ENCODE results near the gene VIPR2.

The VIPR2 gene

GRCh38 chr7:159040912-159041711 lies 103.6 kb downstream of the VIPR2 start:
- no CpG with 5 or more reads among the region's 24 CpGs for WGBS (ENCODE audit: extremely low coverage, insufficient coverage, insufficient read length)
- H2BK12ac ChIP-seq (ENCODE audit: low read length): no peak overlapping the region
- no peak overlapping the region for H3K9ac ChIP-seq (ENCODE audit: low read length)
- no peaks in the 10 kb centered on the region for H3K79me1 ChIP-seq (ENCODE audit: low read length)
- H4K8ac ChIP-seq (ENCODE audit: low read depth, low read length): no peak overlapping the region
- no peak overlapping the region for H2BK5ac ChIP-seq (ENCODE audit: low read depth, low read length, poor library complexity)
- H2AFZ ChIP-seq (ENCODE audit: insufficient read depth, low read length, poor library complexity): no peak overlapping the region
- no peak overlapping the region for H2BK120ac ChIP-seq (ENCODE audit: insufficient read depth, low read length, poor library complexity)
- H3K27me3 ChIP-seq (ENCODE audit: insufficient read depth, low read length): no peaks in the 10 kb centered on the region
- no peak for DNase-seq
- H4K91ac ChIP-seq (ENCODE audit: low read depth, low read length): no peak overlapping the region
- H3K4me2 ChIP-seq (ENCODE audit: low read length): no peak overlapping the region
- no peak overlapping the region for H3K4me3 ChIP-seq (ENCODE audit: low read depth, low read length)
- no peak overlapping the region for H3K4ac ChIP-seq (ENCODE audit: low read depth, low read length)
- H3K79me2 ChIP-seq (ENCODE audit: control insufficient read depth, insufficient read depth, low read length, poor library complexity): no peaks in the 10 kb centered on the region
- no peak overlapping the region for H4K12ac ChIP-seq (ENCODE audit: low read depth, low read length)
- H3K23ac ChIP-seq (ENCODE audit: low read length): no peak overlapping the region
- H3K27ac ChIP-seq (ENCODE audit: low read depth, low read length): no peak overlapping the region
- no peak overlapping the region for H2AK5ac ChIP-seq (ENCODE audit: low read length)
- no peaks in the 10 kb centered on the region for H3K36me3 ChIP-seq (ENCODE audit: control insufficient read depth in 1 of 2, insufficient read depth in 2 of 2, low read length in 2 of 2)
- no peak overlapping the region for H3K18ac ChIP-seq (ENCODE audit: low read length)
- peaks cover 2 to 4% of the 10 kb centered on the region in 2 experiments for H3K4me1 ChIP-seq (ENCODE audit: control insufficient read depth in 1 of 2, insufficient read depth in 2 of 2, low read length in 2 of 2)
- peaks cover 8% of the 10 kb centered on the region for H3K9me3 ChIP-seq (ENCODE audit: insufficient read depth, low read depth, low read length)
- no peak overlapping the region for H3K14ac ChIP-seq (ENCODE audit: low read length)

- no peak overlapping the region for H3K14ac ChIP-seq (ENCODE audit: low read length)
- H3K4ac ChIP-seq (ENCODE audit: low read depth, low read length): no peak overlapping the region
- H3K18ac ChIP-seq (ENCODE audit: low read length): no peak overlapping the region
- no peak overlapping the region for H3K4me2 ChIP-seq (ENCODE audit: low read length)
- H2BK12ac ChIP-seq (ENCODE audit: low read length): no peak overlapping the region
- no peak for DNase-seq
- H3K23ac ChIP-seq (ENCODE audit: low read length): no peak overlapping the region
- no peak overlapping the region for H3K27ac ChIP-seq (ENCODE audit: low read depth, low read length)
- H2AFZ ChIP-seq (ENCODE audit: insufficient read depth, low read length, poor library complexity): no peak overlapping the region
- H3K79me2 ChIP-seq (ENCODE audit: control insufficient read depth, insufficient read depth, low read length, poor library complexity): no peaks in the 10 kb centered on the region
- H3K79me1 ChIP-seq (ENCODE audit: low read length): no peaks in the 10 kb centered on the region
- no peak overlapping the region for H2BK120ac ChIP-seq (ENCODE audit: insufficient read depth, low read length, poor library complexity)
- peaks cover 2 to 4% of the 10 kb centered on the region in 2 experiments for H3K4me1 ChIP-seq (ENCODE audit: control insufficient read depth in 1 of 2, insufficient read depth in 2 of 2, low read length in 2 of 2)
- WGBS (ENCODE audit: extremely low coverage, insufficient coverage, insufficient read length): no CpG with 5 or more reads among the region's 10 CpGs
- no peak overlapping the region for H3K9ac ChIP-seq (ENCODE audit: low read length)
- no peak overlapping the region for H2AK5ac ChIP-seq (ENCODE audit: low read length)
- H3K9me3 ChIP-seq (ENCODE audit: insufficient read depth, low read depth, low read length): peaks cover 8% of the 10 kb centered on the region
- no peaks in the 10 kb centered on the region for H3K36me3 ChIP-seq (ENCODE audit: control insufficient read depth in 1 of 2, insufficient read depth in 2 of 2, low read length in 2 of 2)
- no peak overlapping the region for H2BK5ac ChIP-seq (ENCODE audit: low read depth, low read length, poor library complexity)
- no peaks in the 10 kb centered on the region for H3K27me3 ChIP-seq (ENCODE audit: insufficient read depth, low read length)
- no peak overlapping the region for H4K12ac ChIP-seq (ENCODE audit: low read depth, low read length)
- no peak overlapping the region for H4K91ac ChIP-seq (ENCODE audit: low read depth, low read length)
- no peak overlapping the region for H4K8ac ChIP-seq (ENCODE audit: low read depth, low read length)
- H3K4me3 ChIP-seq (ENCODE audit: low read depth, low read length): no peak overlapping the region
Measured at GRCh38 chr7:159040146-159040545, 104.5 kb downstream of the VIPR2 start.

GRCh38 chr7:159039716-159040115 lies 105.0 kb downstream of the VIPR2 start:
- Histone ChIP-seq H4K12ac (ENCODE audit: low read depth, low read length) (no peak overlapping the region), H2AFZ (ENCODE audit: insufficient read depth, low read length, poor library complexity) (no peak overlapping the region), H4K8ac (ENCODE audit: low read depth, low read length) (no peak overlapping the region), H4K91ac (ENCODE audit: low read depth, low read length) (no peak overlapping the region), H3K18ac (ENCODE audit: low read length) (no peak overlapping the region), H3K36me3 (ENCODE audit: control insufficient read depth in 1 of 2, insufficient read depth in 2 of 2, low read length in 2 of 2) (no peaks in the 10 kb centered on the region), H3K27ac (ENCODE audit: low read depth, low read length) (no peak overlapping the region), H3K79me2 (ENCODE audit: control insufficient read depth, insufficient read depth, low read length, poor library complexity) (no peaks in the 10 kb centered on the region), H3K4me3 (ENCODE audit: low read depth, low read length) (no peak overlapping the region), H3K4me2 (ENCODE audit: low read length) (no peak overlapping the region), H3K79me1 (ENCODE audit: low read length) (no peaks in the 10 kb centered on the region), H2BK5ac (ENCODE audit: low read depth, low read length, poor library complexity) (no peak overlapping the region), H3K27me3 (ENCODE audit: insufficient read depth, low read length) (no peaks in the 10 kb centered on the region), H3K4ac (ENCODE audit: low read depth, low read length) (no peak overlapping the region), H3K9ac (ENCODE audit: low read length) (no peak overlapping the region), H2BK120ac (ENCODE audit: insufficient read depth, low read length, poor library complexity) (no peak overlapping the region), H3K4me1 (ENCODE audit: control insufficient read depth in 1 of 2, insufficient read depth in 2 of 2, low read length in 2 of 2) (peaks cover 2 to 4% of the 10 kb centered on the region in 2 experiments), H2BK12ac (ENCODE audit: low read length) (no peak overlapping the region), H3K9me3 (ENCODE audit: insufficient read depth, low read depth, low read length) (peaks cover 8% of the 10 kb centered on the region), H3K14ac (ENCODE audit: low read length) (no peak overlapping the region), H2AK5ac (ENCODE audit: low read length) (no peak overlapping the region), H3K23ac (ENCODE audit: low read length) (no peak overlapping the region)
- no CpG with 5 or more reads among the region's 14 CpGs for WGBS (ENCODE audit: extremely low coverage, insufficient coverage, insufficient read length)
- no peak for DNase-seq

GRCh38 chr7:159038066-159038465 lies 106.6 kb downstream of the VIPR2 start:
- Histone ChIP-seq H2BK120ac (ENCODE audit: insufficient read depth, low read length, poor library complexity) (no peak overlapping the region), H2AFZ (ENCODE audit: insufficient read depth, low read length, poor library complexity) (no peak overlapping the region), H3K9ac (ENCODE audit: low read length) (no peak overlapping the region), H3K27me3 (ENCODE audit: insufficient read depth, low read length) (no peaks in the 10 kb centered on the region), H3K14ac (ENCODE audit: low read length) (no peak overlapping the region), H3K27ac (ENCODE audit: low read depth, low read length) (no peak overlapping the region), H2AK5ac (ENCODE audit: low read length) (no peak overlapping the region), H3K9me3 (ENCODE audit: insufficient read depth, low read depth, low read length) (peaks cover 3% of the 10 kb centered on the region), H2BK12ac (ENCODE audit: low read length) (no peak overlapping the region), H3K79me2 (ENCODE audit: control insufficient read depth, insufficient read depth, low read length, poor library complexity) (no peaks in the 10 kb centered on the region), H4K91ac (ENCODE audit: low read depth, low read length) (no peak overlapping the region), H4K12ac (ENCODE audit: low read depth, low read length) (no peak overlapping the region), H3K79me1 (ENCODE audit: low read length) (no peaks in the 10 kb centered on the region), H3K36me3 (ENCODE audit: control insufficient read depth in 1 of 2, insufficient read depth in 2 of 2, low read length in 2 of 2) (no peaks in the 10 kb centered on the region), H3K4me3 (ENCODE audit: low read depth, low read length) (no peak overlapping the region), H3K23ac (ENCODE audit: low read length) (no peak overlapping the region), H3K4me1 (ENCODE audit: control insufficient read depth in 1 of 2, insufficient read depth in 2 of 2, low read length in 2 of 2) (peaks cover 2 to 4% of the 10 kb centered on the region in 2 experiments), H4K8ac (ENCODE audit: low read depth, low read length) (no peak overlapping the region), H2BK5ac (ENCODE audit: low read depth, low read length, poor library complexity) (no peak overlapping the region), H3K18ac (ENCODE audit: low read length) (no peak overlapping the region), H3K4ac (ENCODE audit: low read depth, low read length) (no peak overlapping the region), H3K4me2 (ENCODE audit: low read length) (no peak overlapping the region)
- no peak for DNase-seq
- no CpG with 5 or more reads among the region's 10 CpGs for WGBS (ENCODE audit: extremely low coverage, insufficient coverage, insufficient read length)

All from trophoblast cell (in vitro differentiated cells and primary cell).